PC-9 (cell line): Measurements from ENCODE around the gene KRTAP5-9. TPM values are rescaled to one million over a fixed set of nuclear protein-coding genes. Genes with fewer than 3 reads are reported as not detected.
"Not testable (repeated sequence)": the region's sequence is repeated elsewhere in the genome, so short reads cannot be mapped to it uniquely, and the experiment has no call there.

ENCODE experiments used
- BruUV-seq: library from RNA; stranded (reverse); fragments of 400-500 nt; replicated peaks from 2 replicates; lab custom pipeline; 2021; lab: Mats Ljungman, UMichigan
- CTCF ChIA-PET: fragments of 300-600 bp; sonication (Branson Sonifier 250); formaldehyde crosslinking; loops from one replicate; lab custom pipeline; 2022; ENCODE audit warnings: antibody characterized with exemption; lab: Charles Lee
- POLR2A ChIA-PET: fragments of 300-600 bp; sonication (Branson Sonifier 250); formaldehyde crosslinking; loops from one replicate; lab custom pipeline; 2022; ENCODE audit warnings: antibody characterized with exemption; ENCODE audit not compliant: unreplicated experiment; lab: Charles Lee
- DNase-seq, 2 experiments: peaks; one replicate each; pipeline versions ENCODE4 v3.0.0 to v3.0.0-alpha.2; 2015 to 2022; ENCODE audit warnings: mixed read lengths in 1 of 2
- H2AFZ ChIP-seq: fragments of 200-600 bp; sonication (generic); 2 replicates; pipeline ENCODE4 v1.8.1; 2017; ENCODE audit warnings: antibody characterized with exemption
- H3F3A ChIP-seq: fragments of 200-600 bp; sonication (generic); 2 replicates; pipeline ENCODE4 v1.8.1; 2017; ENCODE audit warnings: antibody characterized with exemption, mild to moderate bottlenecking, low read depth; ENCODE audit not compliant: insufficient read depth
- H3K27ac ChIP-seq: fragments of 200-600 bp; sonication (generic); 2 replicates; pipeline ENCODE4 v1.6.1; 2016; ENCODE audit warnings: mixed run types
- H3K27me3 ChIP-seq: fragments of 200-600 bp; sonication (generic); 2 replicates; pipeline ENCODE4 v1.6.1; 2016; ENCODE audit warnings: low read depth, mixed run types; ENCODE audit not compliant: insufficient read depth
- H3K36me3 ChIP-seq: fragments of 200-600 bp; sonication (generic); 2 replicates; pipeline ENCODE4 v1.6.1; 2016; ENCODE audit warnings: low read depth, mixed run types
- H3K4me1 ChIP-seq: fragments of 200-600 bp; sonication (generic); replicated peaks from 2 replicates; pipeline ENCODE4 v1.6.1; 2016; ENCODE audit warnings: mixed run types; ENCODE audit not compliant: insufficient read depth
- H3K4me2 ChIP-seq: fragments of 200-600 bp; sonication (generic); 2 replicates; pipeline ENCODE4 v1.6.1; 2017; ENCODE audit warnings: mixed run types
- H3K4me3 ChIP-seq: fragments of 200-600 bp; sonication (generic); 2 replicates; pipeline ENCODE4 v1.6.1; 2016; ENCODE audit warnings: mixed run types
- H3K79me2 ChIP-seq: fragments of 200-600 bp; sonication (generic); 2 replicates; pipeline ENCODE4 v1.6.1; 2017; ENCODE audit warnings: low read depth, mixed run types
- H3K9me2 ChIP-seq: fragments of 200-600 bp; sonication (generic); 2 replicates; pipeline ENCODE4 v1.8.1; 2017; ENCODE audit warnings: mild to moderate bottlenecking; ENCODE audit not compliant: insufficient read depth
- H3K9me3 ChIP-seq: fragments of 200-600 bp; sonication (generic); 2 replicates; pipeline ENCODE4 v1.8.1; 2016; ENCODE audit warnings: low read depth; ENCODE audit not compliant: insufficient read depth
- H4K20me1 ChIP-seq: fragments of 200-600 bp; sonication (generic); 2 replicates; pipeline ENCODE4 v1.8.1; 2017; ENCODE audit not compliant: insufficient read depth
- EZH2 ChIP-seq: fragments of 200-600 bp; sonication (generic); IDR thresholded peaks from 2 replicates; pipeline ENCODE4 v1.8.0; 2017; ENCODE audit warnings: antibody characterized with exemption, low read depth
- intact Hi-C: fragments of 100-400 bp; cut with micrococcal nuclease; formaldehyde crosslinking; loops from one replicate; pipeline ENCODE4 v1.10.0; 2022; ENCODE audit not compliant: unreplicated experiment
- total RNA-seq: library from RNA; stranded (reverse); gene quantifications from 2 replicates; pipeline ENCODE4 v1.2.3, GENCODE V29; 2021
- TF ChIP-seq, protein P1 (sequence below): fragments of 200-600 bp; sonication (generic); conservative IDR thresholded peaks from 2 replicates; pipeline ENCODE4 v1.6.1; 2017; ENCODE audit warnings: mixed run types, antibody characterized with exemption, mild to moderate bottlenecking, moderate library complexity

Gene KRTAP5-9
- total RNA-seq, 1 experiment from 2014 or later: not detected

DNA sequence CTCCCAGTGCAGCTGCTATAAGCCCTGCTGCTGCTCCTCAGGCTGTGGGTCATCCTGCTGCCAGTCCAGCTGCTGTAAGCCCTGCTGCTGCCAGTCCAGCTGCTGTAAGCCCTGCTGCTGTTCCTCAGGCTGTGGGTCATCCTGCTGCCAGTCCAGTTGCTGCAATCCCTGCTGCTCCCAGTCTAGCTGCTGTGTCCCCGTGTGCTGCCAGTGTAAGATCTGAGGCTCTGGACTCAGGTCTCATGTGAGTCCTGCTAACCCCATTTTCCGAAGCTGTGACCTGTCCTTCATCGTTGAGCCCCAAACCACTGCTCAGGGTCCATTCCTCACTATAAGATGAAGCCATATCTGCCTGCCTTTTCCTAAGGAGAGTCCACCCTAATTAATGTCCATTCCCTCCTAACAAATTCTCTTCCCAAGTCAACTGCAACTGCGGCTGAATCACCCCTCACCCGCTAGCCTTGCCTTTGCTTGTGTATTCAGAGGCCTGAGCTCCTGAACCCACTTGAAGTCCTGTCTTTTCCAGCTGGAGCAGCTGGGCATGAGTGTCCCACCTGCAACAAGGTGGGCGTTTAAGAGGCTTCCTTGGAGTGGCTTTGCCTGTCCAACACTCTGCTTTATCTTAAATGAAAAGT is 20.5 kb upstream of the KRTAP5-9 start:
- POLR2A ChIA-PET: interaction anchor here (0.6 kb wide), 1 partner anchor 1346 kb away, joined by 4 read pairs; no protein-coding TSS in a partner anchor

DNA sequence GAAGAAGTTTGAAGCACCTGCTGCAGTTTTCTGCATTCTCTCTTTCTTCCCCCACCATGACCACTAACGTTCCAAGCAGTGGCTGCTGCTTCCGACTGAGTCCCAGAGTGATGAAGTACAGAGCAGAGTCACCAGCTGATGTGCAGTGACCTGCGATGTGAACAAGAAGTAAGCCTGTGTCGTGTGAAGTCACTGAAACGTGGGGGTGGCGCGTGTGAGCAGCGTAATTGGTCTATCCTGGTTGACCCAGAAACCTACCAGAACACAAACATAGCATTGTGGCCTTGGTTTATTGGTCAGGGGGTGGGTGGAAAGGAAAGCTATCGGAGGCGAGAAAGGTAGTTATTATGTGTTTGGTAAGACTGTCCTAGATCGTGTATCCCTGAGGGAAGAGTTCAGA is 17.6 kb upstream of the KRTAP5-9 start:
- H4K20me1 ChIP-seq: no peaks in the 10 kb centered on the region
- intact Hi-C loops: no loop called here
- no peaks in the 10 kb centered on the region for H3K79me2 ChIP-seq
- no peak overlapping the region for H3K4me2 ChIP-seq
- POLR2A ChIA-PET: no interaction called here
- H3K9me2 ChIP-seq: no peaks in the 10 kb centered on the region
- H3K4me3 ChIP-seq: no peak overlapping the region
- CTCF ChIA-PET: interaction anchor here (0.6 kb wide), 1 partner anchor 526 kb away, joined by 5 read pairs; no protein-coding TSS in a partner anchor
- no peaks in the 10 kb centered on the region for H3K36me3 ChIP-seq
- H2AFZ ChIP-seq: no peak overlapping the region
- no TSS peak for BruUV-seq
- no peak for DNase-seq
- H3K4me1 ChIP-seq: 0 out of 2 replicates have a peak, but pooled peaks cover under 1% of the 10 kb centered on the region
- no peaks in the 10 kb centered on the region for H3K9me3 ChIP-seq
- no peaks in the 10 kb centered on the region for H3F3A ChIP-seq
- no peak for TF ChIP-seq EZH2
- TF ChIP-seq, protein P1, sequence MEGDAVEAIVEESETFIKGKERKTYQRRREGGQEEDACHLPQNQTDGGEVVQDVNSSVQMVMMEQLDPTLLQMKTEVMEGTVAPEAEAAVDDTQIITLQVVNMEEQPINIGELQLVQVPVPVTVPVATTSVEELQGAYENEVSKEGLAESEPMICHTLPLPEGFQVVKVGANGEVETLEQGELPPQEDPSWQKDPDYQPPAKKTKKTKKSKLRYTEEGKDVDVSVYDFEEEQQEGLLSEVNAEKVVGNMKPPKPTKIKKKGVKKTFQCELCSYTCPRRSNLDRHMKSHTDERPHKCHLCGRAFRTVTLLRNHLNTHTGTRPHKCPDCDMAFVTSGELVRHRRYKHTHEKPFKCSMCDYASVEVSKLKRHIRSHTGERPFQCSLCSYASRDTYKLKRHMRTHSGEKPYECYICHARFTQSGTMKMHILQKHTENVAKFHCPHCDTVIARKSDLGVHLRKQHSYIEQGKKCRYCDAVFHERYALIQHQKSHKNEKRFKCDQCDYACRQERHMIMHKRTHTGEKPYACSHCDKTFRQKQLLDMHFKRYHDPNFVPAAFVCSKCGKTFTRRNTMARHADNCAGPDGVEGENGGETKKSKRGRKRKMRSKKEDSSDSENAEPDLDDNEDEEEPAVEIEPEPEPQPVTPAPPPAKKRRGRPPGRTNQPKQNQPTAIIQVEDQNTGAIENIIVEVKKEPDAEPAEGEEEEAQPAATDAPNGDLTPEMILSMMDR: no peak
- no peaks in the 10 kb centered on the region for H3K27me3 ChIP-seq
- H3K27ac ChIP-seq: no peak overlapping the region

More for the DNA sequence above, 20.5 kb upstream of the KRTAP5-9 start:
- Histone ChIP-seq H3K79me2 (no peaks in the 10 kb centered on the region), H3K36me3 (no peaks in the 10 kb centered on the region), H3K27me3 (no peaks in the 10 kb centered on the region), H4K20me1 (no peaks in the 10 kb centered on the region), H3K9me3 (no peaks in the 10 kb centered on the region), H3K4me3 (no peak overlapping the region), H3K4me1 (peaks cover 13% of the 10 kb centered on the region; the same call in 1 of the 2 replicates), H2AFZ (no peak overlapping the region), H3K27ac (no peak overlapping the region), H3K9me2 (no peaks in the 10 kb centered on the region), H3K4me2 (no peak overlapping the region), H3F3A (peaks cover 10% of the 10 kb centered on the region)
- no peak for DNase-seq
- BruUV-seq: no TSS peak
- CTCF ChIA-PET: no interaction called here
- TF ChIP-seq, protein P1: no peak
- TF ChIP-seq EZH2: no peak
- intact Hi-C loops: no loop called here

- Histone ChIP-seq H3K79me2 (no peaks in the 10 kb centered on the region), H3K9me2 (no peaks in the 10 kb centered on the region), H4K20me1 (no peaks in the 10 kb centered on the region), H3K4me1 (no peaks in the 10 kb centered on the region), H2AFZ (no peak overlapping the region), H3K4me3 (no peak overlapping the region), H3K9me3 (no peaks in the 10 kb centered on the region), H3K36me3 (no peaks in the 10 kb centered on the region), H3K4me2 (no peak overlapping the region), H3F3A (no peaks in the 10 kb centered on the region), H3K27ac (no peak overlapping the region), H3K27me3 (no peaks in the 10 kb centered on the region)
- BruUV-seq: no TSS peak
- ChIA-PET CTCF (no interaction called here), POLR2A (no interaction called here)
- TF ChIP-seq, protein P1: no peak
- TF ChIP-seq EZH2: no peak
- DNase-seq: no peak
- intact Hi-C loops: no loop called here
These were observed 16.1 kb upstream of the KRTAP5-9 start for GRCh38 chr11:71532036-71532610.

DNA sequence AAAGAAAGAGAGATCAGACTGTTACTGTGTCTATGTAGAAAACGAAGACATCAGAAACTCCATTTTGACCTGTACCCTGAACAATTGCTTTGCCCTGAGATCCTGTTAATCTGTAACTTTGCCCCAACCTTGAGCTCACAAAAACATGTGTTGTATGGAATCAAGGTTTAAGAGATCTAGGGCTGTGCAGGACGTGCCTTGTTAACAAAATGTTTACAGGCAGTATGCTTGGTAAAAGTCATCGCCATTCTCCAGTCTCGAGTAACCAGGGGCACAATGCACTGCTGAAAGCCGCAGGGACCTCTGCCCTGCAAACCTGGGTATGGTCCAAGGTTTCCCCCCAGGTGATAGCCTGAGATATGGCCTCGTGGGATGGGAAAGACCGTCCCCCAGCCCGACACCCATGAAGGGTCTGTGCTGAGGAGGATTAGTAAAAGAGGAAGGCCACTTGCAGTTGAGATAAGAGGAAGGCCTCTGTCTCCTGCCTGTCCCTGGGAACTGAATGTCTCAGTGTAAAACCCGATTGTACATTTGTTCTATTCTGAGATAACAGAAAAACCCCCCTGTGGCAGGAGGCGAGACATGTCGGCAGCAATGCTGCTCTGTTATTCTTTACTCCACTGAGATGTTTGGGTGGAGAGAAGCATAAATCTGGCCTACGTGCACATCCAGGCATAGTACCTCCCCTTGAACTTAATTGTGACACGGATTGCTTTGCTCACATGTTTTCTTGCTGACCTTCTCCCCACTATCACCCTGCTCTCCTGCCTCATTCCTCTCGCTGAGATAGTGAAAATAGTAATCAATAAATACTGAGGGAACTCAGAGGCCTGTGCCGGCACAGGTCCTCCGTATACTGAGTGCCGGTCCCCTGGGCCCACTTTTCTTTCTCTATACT is 13.3 kb upstream of the KRTAP5-9 start:
- H3F3A ChIP-seq, H3K79me2 ChIP-seq, H3K27ac ChIP-seq, H3K9me3 ChIP-seq, H2AFZ ChIP-seq, intact Hi-C loops, H3K4me1 ChIP-seq, H3K27me3 ChIP-seq, DNase-seq, H3K4me2 ChIP-seq, POLR2A ChIA-PET, H3K36me3 ChIP-seq, H3K9me2 ChIP-seq, H4K20me1 ChIP-seq, H3K4me3 ChIP-seq, BruUV-seq, CTCF ChIA-PET: not testable (repeated sequence)
